CD4-positive, alpha-beta T cell treated with Interleukin-4 for 1 hour (primary cell): ENCODE measurements around the gene SRRM1.

Source experiments
- DNase-seq, 2 donors: peaks; one replicate each; pipeline ENCODE4 v3.0.0-alpha.2; 2020 to 2022

Gene SRRM1

DNA sequence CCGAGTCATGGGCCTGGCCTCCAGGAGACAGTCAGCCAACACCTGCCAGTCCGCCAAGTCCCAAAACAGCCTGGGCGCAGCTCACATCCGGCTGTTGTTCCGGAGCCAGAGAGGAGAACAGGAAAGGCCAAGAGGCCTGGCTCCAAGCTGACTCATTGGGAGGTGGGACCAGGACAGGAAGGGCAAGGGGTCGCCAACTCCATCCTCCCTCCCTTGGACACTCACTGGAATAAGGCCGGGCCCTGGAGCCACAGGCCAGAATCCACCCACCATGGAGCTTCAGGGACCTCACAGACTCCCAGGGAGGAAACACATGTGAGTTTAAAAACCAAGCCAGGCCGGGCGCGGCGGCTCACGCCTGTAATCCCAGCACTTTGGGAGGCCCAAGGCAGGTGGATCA, 77.0 kb downstream of the SRRM1 start:
- no peak for DNase-seq

- no peak for DNase-seq
Measured at GRCh38 chr1:24721533-24721932, 78.4 kb downstream of the SRRM1 start.

DNA sequence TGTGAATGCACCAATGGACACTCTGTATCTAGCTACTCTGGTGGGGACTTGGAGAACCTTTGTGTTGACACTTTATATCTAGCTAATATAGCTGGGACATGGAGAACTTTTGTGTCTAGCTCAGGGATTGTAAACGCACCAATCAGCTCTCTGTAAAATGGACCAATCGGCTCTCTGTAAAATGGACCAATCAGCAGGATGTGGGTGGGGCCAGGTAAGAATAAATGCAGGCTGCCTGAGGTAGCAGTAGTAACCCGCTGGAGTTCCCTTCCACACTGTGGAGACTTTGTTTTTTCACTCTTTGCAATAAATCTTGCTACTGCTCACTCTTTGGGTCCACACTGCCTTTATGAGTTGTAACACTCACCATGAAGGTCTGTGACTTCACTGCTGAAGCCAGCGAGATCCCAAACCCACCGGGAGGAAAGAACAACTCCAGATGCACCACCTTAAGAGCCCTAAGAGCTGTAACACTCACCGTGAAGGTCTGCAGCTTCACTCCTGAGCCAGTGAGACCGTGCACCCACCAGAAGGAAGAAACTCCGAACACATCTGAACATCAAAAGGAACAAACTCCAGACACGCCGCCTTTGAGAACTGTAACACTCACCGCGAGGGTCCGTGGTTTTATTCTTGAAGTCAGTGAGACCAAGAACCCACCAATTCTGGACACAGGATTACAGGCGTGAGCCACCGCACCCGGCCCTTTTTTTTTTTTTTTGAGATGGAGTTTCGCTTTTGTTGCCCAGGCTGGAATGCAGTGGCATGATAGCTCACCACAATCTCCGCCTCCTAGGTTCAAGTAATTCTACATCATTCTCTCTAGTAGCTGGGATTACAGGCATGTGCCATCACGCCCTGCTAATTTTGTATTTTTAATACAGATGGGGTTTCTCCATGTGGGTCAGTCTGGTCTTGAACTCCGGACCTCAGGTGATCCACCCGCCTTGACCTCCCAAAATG, 79.3 kb downstream of the SRRM1 start:
- DNase-seq = peak; percentile 26 to 38
